Transverse colon (tissue), 4 donors: ENCODE measurements around the gene PTPRN2. TPM values are rescaled to one million over a fixed set of nuclear protein-coding genes. Genes with fewer than 3 reads are reported as not detected.

ENCODE experiments used
- DNase-seq: peaks from one replicate; pipeline ENCODE4 v3.0.0-alpha.2; 2019
- H3K27ac ChIP-seq, 4 donors: fragments of 200-600 bp; sonication (generic); 2 replicates each; pipeline ENCODE4 v1.5.1; 2016 to 2018; ENCODE audit warnings: inconsistent platforms in 4 of 4
- H3K27me3 ChIP-seq: fragments of 200-600 bp; sonication (generic); 2 replicates; pipeline ENCODE4 v1.5.1; 2017; ENCODE audit warnings: inconsistent platforms
- H3K36me3 ChIP-seq, 4 donors: fragments of 200-600 bp; sonication (generic); 2 replicates each; pipeline ENCODE4 v1.5.1; 2017 to 2019; ENCODE audit warnings: inconsistent platforms in 4 of 4
- H3K4me1 ChIP-seq, 4 donors: fragments of 200-600 bp; sonication (generic); 2 replicates each; pipeline ENCODE4 v1.5.1; 2017 to 2020; ENCODE audit warnings: inconsistent platforms in 4 of 4
- H3K4me3 ChIP-seq, 4 donors: fragments of 200-600 bp; sonication (generic); 1 replicate in 1 of 4; 2 replicates in 3 of 4; pipeline versions ENCODE4 v1.5.1 to v1.6.1; 2017 to 2019; ENCODE audit warnings: inconsistent platforms in 4 of 4
- H3K9me3 ChIP-seq, 2 donors: fragments of 200-600 bp; sonication (generic); 2 replicates each; pipeline ENCODE4 v1.5.1; 2017 to 2019; ENCODE audit warnings: inconsistent platforms in 2 of 2
- CTCF ChIP-seq, 5 experiments: fragments of 200-600 bp in 3 of 5; fragments of 450-650 bp in 2 of 5; sonication (generic) in 3 of 5; IDR thresholded peaks; 1 replicate in 2 of 5; 2 replicates in 3 of 5; pipeline ENCODE4 v1.5.1; 2016 to 2017; ENCODE audit warnings: antibody characterized with exemption in 5 of 5, inconsistent platforms in 3 of 5, mild to moderate bottlenecking in 2 of 5, moderate library complexity in 1 of 5
- EP300 ChIP-seq: sonication (generic); formaldehyde crosslinking; IDR thresholded peaks from one replicate; pipeline ENCODE4 v1.6.1; 2017; ENCODE audit warnings: antibody characterized with exemption, low read depth
- POLR2A ChIP-seq: fragments of 450-650 bp; IDR thresholded peaks from one replicate; pipeline ENCODE4 v1.6.1; 2016; ENCODE audit warnings: antibody characterized with exemption, mild to moderate bottlenecking, moderate library complexity
- POLR2AphosphoS5 ChIP-seq, 3 donors: sonication (generic); formaldehyde crosslinking; IDR thresholded peaks; one replicate each; pipeline ENCODE4 v1.6.1; 2016; ENCODE audit warnings: antibody characterized with exemption in 3 of 3
- WGBS, 2 donors: methylation state at CpG; one replicate each; pipeline ENCODE4 v1.1.5; 2018; ENCODE audit warnings: low coverage in 1 of 2; 5-methylcytosine and 5-hydroxymethylcytosine counted together
- in situ Hi-C, 4 donors: fragments of 200-750 bp; cut with MboI; loops; one replicate each; pipeline versions ENCODE4 v1.15.0 to v1.15.1; 2017; ENCODE audit warnings: low sequenced_read_pairs in 3 of 4, low pct_ligation_motif_present in 1 of 4, low pct_unique_long_range_greater_than_20kb in 1 of 4
- intact Hi-C: fragments of 100-400 bp; cut with DNase I; formaldehyde crosslinking; loops from one replicate; pipeline ENCODE4 v1.15.1; 2023; ENCODE audit warnings: low total_unique reads
- total RNA-seq, 4 donors: library from RNA; depleted of rRNA; stranded (reverse); fragments of >200 nt; gene quantifications; one replicate each; pipeline ENCODE4 v1.1.0, GENCODE V29; 2016

The PTPRN2 gene
- total RNA-seq, 4 donors from 2014 or later, result 15.4 to 31.1 (median 21.8) TPM

- DNase-seq, result no peak
- WGBS, 2 donors, result 88 to 90% methylated on average over 9 to 15 of the region's 15 CpGs
- Histone ChIP-seq H3K4me1 (peaks cover 0 to 17% (median 7%) of the 10 kb centered on the region in 4 donors), H3K27me3 (peaks cover 10% of the 10 kb centered on the region), H3K36me3 (no peaks in the 10 kb centered on the region), H3K27ac (no peak overlapping the region), H3K9me3 (no peaks in the 10 kb centered on the region), H3K4me3 (no peak overlapping the region)
- no peak for TF ChIP-seq CTCF (IDR thresholded peaks at IDR 0.05)
- TF ChIP-seq EP300, result no peak
- no peak for TF ChIP-seq POLR2A
- no peak for TF ChIP-seq POLR2AphosphoS5 (IDR thresholded peaks at IDR 0.05)
- in situ Hi-C loops, result no loop called here
- intact Hi-C loops, result no loop called here
Measured at GRCh38 chr7:157574914-157575586, 1012.6 kb downstream of the PTPRN2 start.

DNA sequence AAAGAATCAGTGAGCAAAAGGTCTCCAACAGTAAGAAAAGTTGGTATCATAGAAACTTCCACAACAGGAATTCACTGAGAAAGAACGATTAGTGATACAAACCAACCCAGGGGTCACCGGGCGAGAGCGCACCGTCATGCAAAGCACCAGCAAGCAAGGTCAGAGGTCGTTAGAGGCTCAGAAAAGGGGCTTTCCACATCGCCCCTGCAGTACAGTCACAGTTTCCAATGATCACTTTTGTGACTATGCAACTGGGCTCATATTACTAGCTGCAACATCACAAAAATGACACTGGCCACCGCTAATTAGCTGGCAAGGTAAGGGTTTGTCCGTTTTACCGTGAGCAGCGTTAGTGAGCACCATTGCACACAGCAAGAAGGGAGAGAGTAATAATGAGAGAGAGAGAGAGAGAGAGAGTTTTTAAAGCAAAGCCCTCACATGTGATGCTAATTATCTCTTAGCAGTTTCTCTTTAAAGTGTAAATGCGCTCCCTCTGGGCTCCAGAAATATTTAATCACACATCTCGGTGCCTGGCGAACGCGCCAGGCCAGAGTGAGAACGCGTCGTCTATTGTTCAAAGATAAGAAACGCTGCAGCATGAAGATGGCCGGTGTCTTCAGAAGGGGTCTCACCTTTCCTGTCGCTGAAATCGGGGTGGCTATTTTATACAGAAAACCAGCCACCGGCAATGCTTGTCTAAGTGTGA lies 1013.4 kb downstream of the PTPRN2 start:
- in situ Hi-C loops (no loop called here), intact Hi-C loops (no loop called here)
- H3K4me1 ChIP-seq, result peaks cover 0 to 11% (median 5%) of the 10 kb centered on the region in 4 donors
- H3K27me3 ChIP-seq, result peaks cover 8% of the 10 kb centered on the region
- H3K36me3 ChIP-seq, result no peaks in the 10 kb centered on the region
- no peak for TF ChIP-seq EP300
- no peak for TF ChIP-seq POLR2AphosphoS5 (IDR thresholded peaks at IDR 0.05)
- no peak for TF ChIP-seq CTCF (IDR thresholded peaks at IDR 0.05)
- TF ChIP-seq POLR2A, result no peak
- 70 to 88% methylated on average over 2 to 24 of the region's 24 CpGs for WGBS, 2 donors
- DNase-seq, result no peak
- H3K4me3 ChIP-seq, result no peak overlapping the region
- H3K9me3 ChIP-seq, result no peaks in the 10 kb centered on the region
- no peak overlapping the region for H3K27ac ChIP-seq

GRCh38 chr7:157573244-157573643 lies 1014.4 kb downstream of the PTPRN2 start:
- in situ Hi-C loops, result no loop called here
- 84 to 100% methylated on average over 1 to 5 of the region's 5 CpGs for WGBS, 2 donors
- no peak overlapping the region for H3K27ac ChIP-seq
- H3K36me3 ChIP-seq, result no peaks in the 10 kb centered on the region
- H3K4me1 ChIP-seq, result peaks cover 0 to 11% (median 3%) of the 10 kb centered on the region in 4 donors
- no peak for DNase-seq
- H3K9me3 ChIP-seq, result no peaks in the 10 kb centered on the region
- no peak for TF ChIP-seq CTCF (IDR thresholded peaks at IDR 0.05)
- no peak for TF ChIP-seq EP300
- no peak for TF ChIP-seq POLR2A
- TF ChIP-seq POLR2AphosphoS5 (IDR thresholded peaks at IDR 0.05), result no peak
- intact Hi-C loops, result no loop called here
- peaks cover 6% of the 10 kb centered on the region for H3K27me3 ChIP-seq
- no peak overlapping the region for H3K4me3 ChIP-seq

DNA sequence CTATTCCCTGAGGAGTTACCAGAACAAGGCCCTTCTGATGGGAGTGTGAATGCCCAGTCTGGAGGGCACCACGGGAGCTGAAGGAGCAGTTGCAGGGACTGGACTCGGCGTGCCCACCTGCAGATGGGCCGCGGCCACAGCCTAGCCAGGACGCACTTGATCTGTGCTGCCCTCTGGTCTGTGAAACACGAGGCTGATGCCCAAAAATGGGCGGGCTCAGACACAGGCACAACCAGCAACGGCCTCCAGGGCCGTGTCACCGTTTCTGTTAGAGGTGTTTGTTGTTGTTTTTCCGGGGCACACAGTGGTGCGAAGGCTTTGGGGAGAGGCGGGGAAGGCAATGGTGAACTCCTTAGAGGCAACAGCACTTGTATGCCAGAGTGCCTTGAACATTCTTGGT lies 1015.0 kb downstream of the PTPRN2 start:
- Histone ChIP-seq H3K4me3 (no peak overlapping the region), H3K9me3 (no peaks in the 10 kb centered on the region), H3K27me3 (peaks cover under 1% of the 10 kb centered on the region), H3K36me3 (no peaks in the 10 kb centered on the region), H3K4me1 (peaks cover 0 to 11% (median 4%) of the 10 kb centered on the region in 4 donors), H3K27ac (no peak overlapping the region)
- in situ Hi-C loops, result no loop called here
- TF ChIP-seq POLR2A (no peak), CTCF (IDR thresholded peaks at IDR 0.05) (no peak), POLR2AphosphoS5 (IDR thresholded peaks at IDR 0.05) (no peak), EP300 (no peak)
- 88% methylated on average over 14 of the region's 14 CpGs; no CpG with 5 or more reads in 1 of the 2 donors for WGBS, 2 donors
- intact Hi-C loops, result no loop called here
- no peak for DNase-seq
